HG03064 (cell line): ENCODE measurements around the gene PRMT6.
"Not testable (repeated sequence)": the region's sequence is repeated elsewhere in the genome, so short reads cannot be mapped to it uniquely, and the experiment has no call there.

ENCODE experiments used
- ATAC-seq: cut with Tn5 transposase; IDR thresholded peaks from one replicate; pipeline ENCODE4 v1.9.1; 2021; ENCODE audit warnings: low read depth; ENCODE audit not compliant: unreplicated experiment

The PRMT6 gene

DNA sequence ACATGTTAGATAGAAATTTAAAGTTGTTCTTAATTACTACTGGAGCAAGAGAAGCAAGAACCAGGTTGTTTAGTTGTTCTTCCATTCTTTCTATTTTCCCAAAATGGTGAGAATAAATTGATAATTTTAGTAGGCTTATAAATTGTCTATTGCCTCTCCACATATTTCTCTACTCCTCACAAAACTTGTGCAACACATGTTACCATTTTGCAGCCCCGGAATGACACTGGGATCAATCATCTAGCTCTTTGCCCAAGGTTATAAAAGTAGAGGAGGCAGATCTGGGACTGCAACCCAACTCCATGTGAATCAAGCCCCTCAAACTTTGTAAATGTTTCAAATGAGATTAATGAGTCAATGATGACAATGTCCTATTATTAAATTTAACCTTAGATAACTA is 34.9 kb downstream of the PRMT6 start:
- ATAC-seq: no peak

DNA sequence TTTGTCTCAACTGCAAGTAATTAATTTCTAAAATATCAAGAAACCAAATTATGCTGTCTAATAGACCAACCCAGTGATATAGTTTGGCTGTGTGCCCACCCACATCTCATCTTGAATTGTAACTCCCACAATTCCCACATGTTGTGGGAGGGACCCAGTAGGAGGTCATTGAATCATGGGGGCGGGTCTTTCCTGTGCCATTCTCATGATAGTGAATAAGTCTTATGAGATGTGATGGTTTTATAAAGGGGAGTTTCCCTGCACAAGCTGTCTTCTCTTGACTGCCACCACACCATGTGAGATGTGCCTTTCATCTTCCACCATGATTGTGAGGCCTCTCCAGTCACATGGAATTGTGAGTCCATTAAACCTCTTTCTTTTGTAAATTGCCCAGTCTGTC is 36.9 kb downstream of the PRMT6 start:
- ATAC-seq: not testable (repeated sequence)

DNA sequence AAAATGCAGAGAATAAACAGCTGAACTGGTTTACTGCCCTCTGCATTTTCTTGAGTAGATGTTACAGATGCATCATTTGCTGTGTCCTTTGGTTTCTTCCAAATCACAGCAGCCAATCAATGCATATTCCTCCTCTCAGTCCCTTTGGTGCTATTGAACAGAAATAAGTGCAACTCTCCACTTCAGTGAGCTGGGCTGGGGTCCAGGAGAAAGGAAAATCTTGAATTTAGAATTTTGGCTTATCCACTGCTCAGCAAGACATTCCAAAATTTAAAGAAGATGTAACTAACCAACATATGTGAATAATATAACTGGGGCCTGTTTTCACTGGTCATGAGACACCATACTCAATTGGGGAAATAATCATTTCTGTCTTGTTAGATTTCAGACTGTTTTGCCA is 39.2 kb downstream of the PRMT6 start:
- ATAC-seq: no peak

DNA sequence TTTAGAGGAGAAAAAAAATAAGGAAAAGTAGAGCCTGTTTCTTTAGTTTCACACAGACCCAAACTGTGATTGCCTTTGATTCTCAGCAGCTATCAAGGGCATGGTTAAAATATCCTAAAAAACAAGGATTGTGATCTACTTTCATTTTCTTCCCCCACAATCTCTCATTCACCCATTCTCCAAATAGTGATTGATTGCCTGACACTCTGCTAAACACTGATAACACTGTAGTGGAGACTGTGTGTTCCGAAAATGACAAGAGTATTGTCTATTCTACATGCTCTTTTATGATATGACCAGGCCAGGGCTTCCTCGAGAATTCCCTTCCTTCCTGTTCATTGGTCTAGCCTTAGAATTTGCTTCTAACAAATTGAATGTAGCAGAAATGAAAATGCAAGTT is 40.2 kb downstream of the PRMT6 start:
- no peak for ATAC-seq

DNA sequence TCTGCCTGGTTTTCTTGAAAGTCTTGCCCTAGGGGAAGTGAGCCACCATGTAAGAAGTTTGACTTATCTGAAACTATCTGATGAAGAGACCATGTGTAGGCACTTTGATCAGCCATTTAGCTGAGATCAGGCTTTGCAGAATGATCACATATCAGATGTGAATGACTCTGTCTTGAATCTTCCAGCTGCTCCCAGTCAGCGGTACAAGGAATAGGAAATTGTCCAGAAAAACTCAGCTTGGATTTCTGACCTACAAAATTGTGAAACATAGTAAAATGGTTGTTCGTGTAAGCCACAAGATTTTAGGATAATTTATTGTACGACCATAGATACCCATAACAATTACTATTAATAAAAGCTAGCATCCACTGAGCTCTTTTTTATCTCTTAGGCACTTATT is 42.5 kb downstream of the PRMT6 start:
- ATAC-seq: no peak

DNA sequence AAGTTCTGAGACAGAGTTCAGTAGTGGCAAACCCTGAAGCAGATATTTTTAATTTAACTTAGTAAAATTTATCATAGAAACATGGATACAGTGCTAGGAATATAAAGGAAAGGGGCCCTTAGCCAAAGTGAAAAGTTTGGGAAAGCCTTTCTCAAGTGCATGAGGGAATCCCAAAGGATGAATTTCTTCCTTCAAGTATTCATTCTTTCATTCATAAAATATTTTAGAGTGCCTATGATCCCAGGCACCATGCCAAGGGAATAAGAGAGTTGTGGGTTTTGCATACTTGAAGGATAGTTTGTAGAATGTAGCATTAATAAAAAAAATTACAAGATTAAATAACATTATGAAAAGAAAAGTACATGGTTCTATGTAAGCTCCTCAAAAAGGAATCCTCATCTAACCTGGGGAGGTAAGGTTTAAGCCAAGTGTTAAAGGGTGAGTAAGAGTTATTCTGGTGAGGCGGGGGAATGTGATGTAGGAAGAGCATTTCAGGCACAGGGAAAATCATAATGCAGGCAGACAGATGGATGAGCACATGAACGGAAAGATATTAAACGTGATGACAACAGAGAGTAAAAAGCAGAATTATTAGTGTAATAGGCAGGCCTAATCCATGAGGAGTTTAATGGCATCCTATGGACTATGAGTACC is 44.0 kb downstream of the PRMT6 start:
- ATAC-seq: no peak

DNA sequence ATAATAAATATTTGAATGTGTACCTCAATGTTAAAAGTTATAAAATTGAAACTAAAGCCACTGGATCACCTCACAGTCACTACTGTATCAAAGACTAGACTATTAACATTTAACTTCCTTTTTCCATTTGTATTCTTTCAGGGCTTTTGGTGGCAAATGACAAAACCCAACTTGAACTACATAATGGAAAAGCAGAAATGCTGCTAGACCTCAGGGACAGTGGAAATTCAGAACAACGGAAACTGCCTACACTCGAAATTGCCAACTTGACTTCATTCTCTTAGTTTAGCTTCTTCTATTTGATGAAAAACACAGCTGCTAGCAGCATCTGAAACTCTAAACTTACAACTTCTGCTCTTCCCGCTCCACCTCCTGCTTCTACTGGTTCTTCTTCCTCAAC is 49.4 kb downstream of the PRMT6 start:
- ATAC-seq: no peak
